Breast epithelium (tissue), 3 donors: ENCODE measurements around the gene HGFAC.
"Not testable (repeated sequence)": the region's sequence is repeated elsewhere in the genome, so short reads cannot be mapped to it uniquely, and the experiment has no call there.

Experiments
- CTCF ChIP-seq, 3 donors: fragments of 450-650 bp; IDR thresholded peaks; one replicate each; pipeline ENCODE4 v1.5.1; 2016 to 2017; ENCODE audit warnings: antibody characterized with exemption in 3 of 3, mild to moderate bottlenecking in 3 of 3, moderate library complexity in 3 of 3
- POLR2A ChIP-seq: fragments of 450-650 bp; IDR thresholded peaks from one replicate; pipeline ENCODE4 v1.6.1; 2016; ENCODE audit warnings: antibody characterized with exemption, mild to moderate bottlenecking, moderate library complexity
- POLR2AphosphoS5 ChIP-seq, 3 donors: sonication (generic); formaldehyde crosslinking; IDR thresholded peaks; one replicate each; pipeline ENCODE4 v1.6.1; 2017; ENCODE audit warnings: antibody characterized with exemption in 3 of 3

- TF ChIP-seq POLR2A; POLR2AphosphoS5 (IDR thresholded peaks at IDR 0.05); CTCF (IDR thresholded peaks at IDR 0.05): not testable (repeated sequence)
Measured at GRCh38 chr4:3459156-3459555, 17.4 kb downstream of the HGFAC start.
